MM.1S (cell line): ENCODE data around the gene AMOTL1.

Experiments
- DNase-seq: peaks from one replicate; pipeline ENCODE4 v3.0.0-alpha.2; 2015
- H2AFZ ChIP-seq: fragments of 300-600 bp; sonication (generic); 2 replicates; pipeline ENCODE4 v1.6.0; 2016; ENCODE audit warnings: antibody characterized with exemption, low read length
- H3F3A ChIP-seq: fragments of 300-600 bp; sonication (generic); 2 replicates; pipeline ENCODE4 v1.6.1; 2016; ENCODE audit warnings: mild to moderate bottlenecking, antibody characterized with exemption, low read length, moderate library complexity, mixed read lengths; ENCODE audit not compliant: insufficient read depth
- H3K27ac ChIP-seq: fragments of 300-600 bp; sonication (generic); 2 replicates; pipeline ENCODE4 v1.5.1; 2016; ENCODE audit warnings: mild to moderate bottlenecking, low read length
- H3K27me3 ChIP-seq: fragments of 300-600 bp; sonication (generic); replicated peaks from 2 replicates; pipeline ENCODE4 v1.6.0; 2016; ENCODE audit warnings: low read length; ENCODE audit not compliant: insufficient read depth
- H3K36me3 ChIP-seq: fragments of 300-600 bp; sonication (generic); replicated peaks from 2 replicates; pipeline ENCODE4 v1.6.1; 2016; ENCODE audit warnings: mild to moderate bottlenecking, low read length, mixed read lengths; ENCODE audit not compliant: insufficient read depth
- H3K4me1 ChIP-seq: fragments of 300-600 bp; sonication (generic); 2 replicates; pipeline ENCODE4 v1.6.1; 2016; ENCODE audit warnings: low read length, mixed read lengths
- H3K4me2 ChIP-seq: fragments of 300-600 bp; sonication (generic); 2 replicates; pipeline ENCODE4 v1.6.0; 2016; ENCODE audit warnings: low read depth, low read length
- H3K4me3 ChIP-seq: fragments of 300-600 bp; sonication (generic); 2 replicates; pipeline ENCODE4 v1.5.1; 2016; ENCODE audit warnings: low read length, mixed read lengths
- H3K79me2 ChIP-seq: fragments of 300-600 bp; sonication (generic); 2 replicates; pipeline ENCODE4 v1.6.1; 2016; ENCODE audit warnings: mixed run types, low read length, mixed read lengths
- H3K9ac ChIP-seq: fragments of 300-600 bp; sonication (generic); 2 replicates; pipeline ENCODE4 v1.6.1; 2016; ENCODE audit warnings: low read length, mixed read lengths
- H3K9me2 ChIP-seq: fragments of 300-600 bp; sonication (generic); replicated peaks from 2 replicates; pipeline ENCODE4 v1.6.1; 2016; ENCODE audit warnings: mild to moderate bottlenecking, low read length, mixed read lengths; ENCODE audit not compliant: insufficient read depth
- H3K9me3 ChIP-seq: fragments of 300-600 bp; sonication (generic); replicated peaks from 2 replicates; pipeline ENCODE4 v1.6.1; 2016; ENCODE audit warnings: mild to moderate bottlenecking, low read length, mixed read lengths; ENCODE audit not compliant: insufficient read depth
- H4K20me1 ChIP-seq: fragments of 300-600 bp; sonication (generic); 2 replicates; pipeline ENCODE4 v1.6.1; 2016; ENCODE audit warnings: mild to moderate bottlenecking, low read length, moderate library complexity, mixed read lengths; ENCODE audit not compliant: insufficient read depth
- EZH2 ChIP-seq: fragments of 300-600 bp; sonication (generic); optimal IDR thresholded peaks from 2 replicates; pipeline ENCODE3; 2017; ENCODE audit warnings: low read depth, mild to moderate bottlenecking, antibody characterized with exemption, low read length, mixed read lengths
- EZH2phosphoT487 ChIP-seq: fragments of 300-600 bp; sonication (generic); IDR thresholded peaks from 2 replicates; pipeline ENCODE4 v1.6.1; 2018; ENCODE audit warnings: antibody characterized with exemption, low read length
- TF ChIP-seq, protein P1 (sequence below): fragments of 300-600 bp; sonication (generic); IDR thresholded peaks from 2 replicates; pipeline ENCODE4 v1.5.1; 2016; ENCODE audit warnings: antibody characterized with exemption, low read length, mixed read lengths

AMOTL1 gene

DNA sequence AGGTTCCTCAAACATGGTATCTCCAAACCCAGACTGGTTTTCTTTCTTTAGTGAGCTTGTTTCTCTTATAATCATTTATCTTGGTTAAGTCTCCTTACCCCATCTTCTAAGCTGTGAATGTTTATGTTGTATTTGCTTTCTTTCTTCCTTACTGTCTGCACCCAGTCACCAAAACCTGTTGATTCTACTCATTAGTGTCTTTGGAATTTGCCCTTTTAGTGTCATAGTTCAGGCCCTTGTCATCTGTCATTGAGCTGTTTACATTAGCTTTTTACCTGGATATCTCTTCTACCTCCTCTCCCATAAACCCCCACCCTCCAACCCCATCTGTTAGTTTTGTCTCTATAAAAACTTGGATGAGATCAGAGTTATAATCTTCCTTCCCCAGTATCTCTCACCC lies 59.9 kb downstream of the AMOTL1 start:
- no peaks in the 10 kb centered on the region for H4K20me1 ChIP-seq
- TF ChIP-seq, protein P1, sequence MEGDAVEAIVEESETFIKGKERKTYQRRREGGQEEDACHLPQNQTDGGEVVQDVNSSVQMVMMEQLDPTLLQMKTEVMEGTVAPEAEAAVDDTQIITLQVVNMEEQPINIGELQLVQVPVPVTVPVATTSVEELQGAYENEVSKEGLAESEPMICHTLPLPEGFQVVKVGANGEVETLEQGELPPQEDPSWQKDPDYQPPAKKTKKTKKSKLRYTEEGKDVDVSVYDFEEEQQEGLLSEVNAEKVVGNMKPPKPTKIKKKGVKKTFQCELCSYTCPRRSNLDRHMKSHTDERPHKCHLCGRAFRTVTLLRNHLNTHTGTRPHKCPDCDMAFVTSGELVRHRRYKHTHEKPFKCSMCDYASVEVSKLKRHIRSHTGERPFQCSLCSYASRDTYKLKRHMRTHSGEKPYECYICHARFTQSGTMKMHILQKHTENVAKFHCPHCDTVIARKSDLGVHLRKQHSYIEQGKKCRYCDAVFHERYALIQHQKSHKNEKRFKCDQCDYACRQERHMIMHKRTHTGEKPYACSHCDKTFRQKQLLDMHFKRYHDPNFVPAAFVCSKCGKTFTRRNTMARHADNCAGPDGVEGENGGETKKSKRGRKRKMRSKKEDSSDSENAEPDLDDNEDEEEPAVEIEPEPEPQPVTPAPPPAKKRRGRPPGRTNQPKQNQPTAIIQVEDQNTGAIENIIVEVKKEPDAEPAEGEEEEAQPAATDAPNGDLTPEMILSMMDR = no peak
- TF ChIP-seq EZH2phosphoT487 (no peak), EZH2 (no peak)
- H3K79me2 ChIP-seq = no peaks in the 10 kb centered on the region
- H2AFZ ChIP-seq = no peak overlapping the region
- no peaks in the 10 kb centered on the region for H3K9me3 ChIP-seq
- no peak for DNase-seq
- H3K36me3 ChIP-seq = no peaks in the 10 kb centered on the region
- no peaks in the 10 kb centered on the region for H3F3A ChIP-seq
- no peaks in the 10 kb centered on the region for H3K9me2 ChIP-seq
- no peaks in the 10 kb centered on the region for H3K27me3 ChIP-seq
- H3K4me2 ChIP-seq = no peak overlapping the region
- no peaks in the 10 kb centered on the region for H3K4me1 ChIP-seq
- no peak overlapping the region for H3K9ac ChIP-seq
- H3K4me3 ChIP-seq = no peak overlapping the region
- H3K27ac ChIP-seq = no peak overlapping the region

DNA sequence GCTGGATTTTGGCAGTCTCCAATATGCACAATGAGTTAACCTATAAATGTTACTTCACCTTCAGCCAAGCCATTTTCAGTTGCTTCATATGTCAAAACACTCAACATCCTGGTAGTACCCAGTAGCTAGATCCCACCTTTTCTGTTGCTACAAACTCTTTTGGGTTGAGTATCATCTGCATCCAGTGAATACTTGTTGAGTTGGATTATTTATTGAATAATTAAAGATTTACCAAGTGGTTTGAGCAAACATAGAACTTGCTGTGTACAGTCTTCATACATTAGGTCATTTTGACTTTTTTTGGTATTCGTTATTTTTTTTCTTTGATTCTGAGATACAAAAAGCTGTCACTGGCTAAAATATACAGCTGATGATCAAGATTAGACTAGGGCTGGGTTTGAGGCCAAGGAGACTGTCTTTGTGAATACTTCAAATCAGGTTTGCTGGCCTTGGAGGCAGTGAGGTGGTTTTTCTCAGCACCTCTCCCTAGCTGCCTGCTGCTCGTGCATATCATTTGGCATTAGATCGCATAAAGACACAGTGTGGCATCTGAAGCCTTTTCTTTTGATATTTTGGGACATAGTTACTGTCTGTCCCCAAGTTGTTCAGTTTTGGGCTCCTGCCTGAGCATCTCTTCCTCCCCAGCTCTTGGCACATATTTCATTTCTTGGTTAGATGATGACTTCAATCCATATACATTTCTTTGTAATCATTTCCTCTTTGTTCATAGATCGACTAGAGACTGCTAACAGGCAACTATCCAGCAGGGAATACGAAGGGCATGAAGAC lies 62.8 kb downstream of the AMOTL1 start:
- Histone ChIP-seq H3K4me2 (no peak overlapping the region), H3K9me2 (no peaks in the 10 kb centered on the region), H3F3A (no peaks in the 10 kb centered on the region), H3K9me3 (no peaks in the 10 kb centered on the region), H3K27me3 (no peaks in the 10 kb centered on the region), H3K79me2 (no peaks in the 10 kb centered on the region), H3K9ac (no peak overlapping the region), H3K4me1 (no peaks in the 10 kb centered on the region), H3K36me3 (no peaks in the 10 kb centered on the region), H3K4me3 (no peak overlapping the region), H2AFZ (no peak overlapping the region), H3K27ac (no peak overlapping the region), H4K20me1 (no peaks in the 10 kb centered on the region)
- DNase-seq = no peak
- TF ChIP-seq EZH2phosphoT487 = no peak
- TF ChIP-seq, protein P1 = no peak
- no peak for TF ChIP-seq EZH2

GRCh38 chr11:94831529-94831928 lies 63.4 kb downstream of the AMOTL1 start:
- Histone ChIP-seq H2AFZ (no peak overlapping the region), H3K36me3 (no peaks in the 10 kb centered on the region), H3F3A (no peaks in the 10 kb centered on the region)

More at GRCh38 chr11:94831529-94831928, 63.4 kb downstream of the AMOTL1 start:
- H3K27ac ChIP-seq = no peak overlapping the region
- no peaks in the 10 kb centered on the region for H3K4me1 ChIP-seq
- H3K9me3 ChIP-seq = no peaks in the 10 kb centered on the region
- no peak overlapping the region for H3K4me2 ChIP-seq
- no peak for DNase-seq
- no peaks in the 10 kb centered on the region for H3K9me2 ChIP-seq
- no peak overlapping the region for H3K9ac ChIP-seq
- H3K27me3 ChIP-seq = no peaks in the 10 kb centered on the region
- TF ChIP-seq EZH2 (no peak), EZH2phosphoT487 (no peak)
- TF ChIP-seq, protein P1 = no peak
- no peaks in the 10 kb centered on the region for H3K79me2 ChIP-seq
- no peaks in the 10 kb centered on the region for H4K20me1 ChIP-seq
- no peak overlapping the region for H3K4me3 ChIP-seq
